Stimulated activated CD8-positive, alpha-beta memory T cell treated with anti-CD3 and anti-CD28 coated beads, Interleukin-4, amount 100 ng/mL, for 48 hours (primary cell): ENCODE data around the gene CCDC32.

ENCODE experiments used
- DNase-seq: peaks from one replicate; pipeline ENCODE4 v3.0.0-alpha.2; 2020

Gene CCDC32

GRCh38 chr15:40511472-40512133, 53.2 kb downstream of the CCDC32 start:
- DNase-seq, result peak; percentile 35

GRCh38 chr15:40511093-40511471, 53.8 kb downstream of the CCDC32 start:
- DNase-seq, result peak; percentile 39

DNA sequence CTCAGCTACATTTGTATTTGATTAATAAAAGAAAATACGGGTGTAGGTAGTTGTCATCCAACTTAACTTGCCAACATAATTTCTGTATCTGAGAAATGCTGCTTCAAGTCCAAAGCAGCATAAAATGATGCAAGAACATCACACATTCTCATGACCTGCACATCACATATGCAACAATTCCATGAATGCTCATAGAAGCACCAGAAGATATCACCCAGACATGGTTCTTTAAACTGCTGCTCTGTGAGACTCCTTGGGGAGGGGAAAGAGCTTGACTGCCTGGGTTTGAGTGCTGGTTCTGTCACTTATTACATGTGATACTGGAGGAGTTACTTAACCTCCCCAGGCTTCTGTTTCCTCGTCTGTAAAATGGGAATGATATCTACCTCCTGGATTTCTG, 54.6 kb downstream of the CCDC32 start:
- no peak for DNase-seq

- DNase-seq, result no peak
Measured at GRCh38 chr15:40508216-40508615, 56.6 kb downstream of the CCDC32 start.

DNA sequence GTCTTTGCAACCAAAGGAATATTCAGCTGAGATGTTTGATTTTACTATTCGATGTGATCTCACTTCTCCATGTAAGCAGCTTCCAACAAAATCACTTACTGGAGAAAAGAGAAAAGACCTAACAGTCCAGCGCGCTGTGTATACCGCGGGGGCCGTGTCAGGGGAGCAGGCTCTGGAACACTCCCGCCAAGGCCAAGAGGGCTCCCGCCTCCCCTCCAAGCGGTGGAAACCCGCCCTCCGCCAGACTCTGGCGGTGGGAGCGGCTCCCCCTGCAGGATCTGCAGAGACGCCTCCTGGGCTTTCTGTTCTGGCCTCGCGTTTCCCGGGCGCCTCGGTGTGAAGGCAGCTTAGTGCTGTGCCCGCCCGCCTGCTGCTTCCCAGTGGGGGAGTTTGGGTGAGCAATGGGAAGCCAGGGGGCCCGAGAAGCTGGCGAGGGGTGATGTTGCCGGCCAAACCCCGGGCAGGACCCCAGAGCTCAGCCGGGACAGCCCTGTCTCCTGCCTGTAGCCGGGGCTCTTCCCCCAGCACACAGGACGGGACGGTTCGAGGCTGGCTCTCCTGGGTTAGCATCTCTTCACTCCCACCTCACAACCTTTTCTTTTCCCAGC, 57.8 kb downstream of the CCDC32 start:
- peak; percentile 81 for DNase-seq
